CD4-positive, alpha-beta memory T cell (primary cell): ENCODE measurements around the gene UCHL5. TPM values are rescaled to one million over a fixed set of nuclear protein-coding genes. Genes with fewer than 3 reads are reported as not detected.

Experiments
- CTCF ChIA-PET: fragments of 350-600 bp; sonication (Branson Sonifier 250); formaldehyde crosslinking; loops from one replicate; lab custom pipeline; 2021; ENCODE audit warnings: inconsistent platforms; ENCODE audit not compliant: partially characterized antibody; lab: Charles Lee
- POLR2A ChIA-PET: fragments of 350-600 bp; sonication (Branson Sonifier 250); formaldehyde crosslinking; loops from one replicate; lab custom pipeline; 2021; ENCODE audit not compliant: partially characterized antibody; lab: Charles Lee
- DNase-seq, 5 donors: peaks; one replicate each; pipeline versions ENCODE4 v3.0.0 to v3.0.0-alpha.2; 2020 to 2022; ENCODE audit warnings: mixed read lengths in 1 of 5
- H3K27ac ChIP-seq: one replicate; pipeline ENCODE4 v1.7.0; 2013; ENCODE audit warnings: low read depth, low read length
- H3K27me3 ChIP-seq: 2 replicates; pipeline ENCODE4 v1.7.0; 2013; ENCODE audit warnings: mild to moderate bottlenecking, low read length, moderate library complexity; ENCODE audit not compliant: insufficient read depth
- H3K36me3 ChIP-seq: 2 replicates; pipeline ENCODE4 v1.7.0; 2013; ENCODE audit warnings: mild to moderate bottlenecking, low read length, moderate library complexity; ENCODE audit not compliant: insufficient read depth
- H3K4me1 ChIP-seq: 2 replicates; pipeline ENCODE4 v1.7.0; 2013; ENCODE audit warnings: mild to moderate bottlenecking, low read length, moderate library complexity; ENCODE audit not compliant: insufficient read depth
- H3K4me3 ChIP-seq, 2 donors: one replicate each; pipeline ENCODE4 v1.7.0; 2013; ENCODE audit warnings: low read length in 2 of 2, mild to moderate bottlenecking in 1 of 2
- H3K9me3 ChIP-seq, 2 donors: one replicate each; pipeline ENCODE4 v1.7.0; 2013; ENCODE audit warnings: low read length in 2 of 2, control low read depth in 1 of 2; ENCODE audit not compliant: control insufficient read depth in 1 of 2
- H3K27ac Mint-ChIP-seq, 7 donors: one replicate each; pipeline ENCODE4 v1.8.0; 2020 to 2021; ENCODE audit warnings: mixed read lengths in 7 of 7, mild to moderate bottlenecking in 6 of 7, inconsistent platforms in 3 of 7, moderate library complexity in 3 of 7
- H3K27me3 Mint-ChIP-seq, 2 donors: one replicate each; pipeline ENCODE4 v1.8.0; 2020 to 2021; ENCODE audit warnings: mixed read lengths in 2 of 2
- H3K36me3 Mint-ChIP-seq, 2 donors: one replicate each; pipeline ENCODE4 v1.8.0; 2020 to 2021; ENCODE audit warnings: mixed read lengths in 2 of 2, inconsistent platforms in 1 of 2, mild to moderate bottlenecking in 1 of 2
- H3K4me1 Mint-ChIP-seq, 4 donors: one replicate each; pipeline ENCODE4 v1.8.0; 2020 to 2021; ENCODE audit warnings: mixed read lengths in 4 of 4, mild to moderate bottlenecking in 1 of 4
- H3K4me3 Mint-ChIP-seq, 8 donors: one replicate each; pipeline ENCODE4 v1.8.0; 2020 to 2021; ENCODE audit warnings: mixed read lengths in 8 of 8, mild to moderate bottlenecking in 7 of 8, moderate library complexity in 6 of 8, inconsistent platforms in 3 of 8
- H3K9me3 Mint-ChIP-seq, 8 donors: one replicate each; pipeline ENCODE4 v1.8.0; 2020 to 2021; ENCODE audit warnings: mixed read lengths in 8 of 8, mild to moderate bottlenecking in 5 of 8, inconsistent platforms in 3 of 8, moderate library complexity in 1 of 8
- intact Hi-C: fragments of 100-400 bp; cut with micrococcal nuclease; formaldehyde crosslinking; loops from one replicate; pipeline ENCODE4 v1.15.1; 2023
- polyA plus RNA-seq, 2 donors: library from polyadenylated mRNA; unstranded; fragments of 300-500 nt; fragmentation: Illumina TruSeq; gene quantifications; one replicate each; pipeline ENCODE4 v1.2.3, GENCODE V29; 2021
- total RNA-seq, 2 experiments: library from RNA; stranded (reverse); gene quantifications; one replicate each; pipeline ENCODE4 v1.2.3, GENCODE V29; 2021

UCHL5 gene
- total and polyA plus RNA-seq, 4 experiments from 2014 or later: 31.2 to 72.8 (median 40.3) TPM

DNA sequence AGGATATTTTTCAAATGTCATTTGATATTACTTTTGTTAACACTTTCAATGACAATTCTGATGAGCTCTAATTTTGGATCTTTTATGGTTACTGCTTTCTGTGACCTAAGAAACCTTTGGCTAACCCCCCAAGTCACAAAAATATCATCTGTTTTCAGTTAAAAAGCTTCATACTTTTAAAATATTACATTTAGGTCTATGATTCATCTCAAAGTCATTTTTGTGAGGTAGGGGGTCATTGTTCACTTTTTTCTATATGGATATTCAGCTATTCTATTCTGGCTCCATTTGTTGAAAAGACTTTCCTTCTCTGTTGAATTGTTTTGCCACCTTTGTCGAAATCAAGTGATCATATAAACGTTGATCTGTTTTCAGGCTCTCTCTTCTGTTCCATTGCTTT, 44.8 kb downstream of the UCHL5 start:
- Histone ChIP-seq H3K9me3 (no peaks in the 10 kb centered on the region), H3K27me3 (no peaks in the 10 kb centered on the region), H3K27ac (no peak overlapping the region), H3K4me1 (no peaks in the 10 kb centered on the region), H3K36me3 (no peaks in the 10 kb centered on the region), H3K4me3 (no peak overlapping the region)
- CTCF ChIA-PET: interaction anchor here (0.9 to 9.2 kb wide), 3 partner anchors 209 to 540 kb away, joined by 3 to 219 read pairs (median 4); partner anchors contain the start of gene RGS2
- intact Hi-C loops: loop anchor here (10.0 kb wide), 1 partner anchor 410 kb away; no protein-coding TSS in a partner anchor
- Mint-ChIP-seq H3K27me3 (no peaks in the 10 kb centered on the region), H3K4me1 (no peaks in the 10 kb centered on the region), H3K9me3 (no peaks in the 10 kb centered on the region), H3K36me3 (peaks cover 4 to 5% of the 10 kb centered on the region in 2 donors), H3K4me3 (no peak overlapping the region), H3K27ac (no peak overlapping the region)
- no peak for DNase-seq
- POLR2A ChIA-PET: interaction anchor here (0.9 to 1.4 kb wide), 2 partner anchors 107 to 208 kb away, joined by 3 to 4 read pairs; partner anchors contain the start of gene CDC73

DNA sequence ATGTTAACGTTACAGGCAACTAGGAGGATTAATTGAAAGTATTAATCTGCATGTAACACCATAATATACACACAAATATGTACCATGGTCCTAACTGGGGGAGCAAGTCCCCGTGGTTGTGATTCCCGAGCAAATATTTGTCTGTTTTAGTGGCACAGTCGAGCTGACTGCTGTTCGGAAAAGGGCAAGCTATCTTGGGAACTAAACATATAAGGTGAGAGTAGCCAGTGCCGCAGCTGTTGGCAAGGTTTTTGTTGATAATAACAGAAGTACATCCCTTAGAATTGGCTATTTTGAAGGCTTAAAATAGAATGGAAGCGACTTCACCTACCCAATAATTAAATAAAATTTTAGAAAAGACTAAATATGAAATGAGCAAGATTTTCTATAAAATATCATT, 45.5 kb downstream of the UCHL5 start:
- Mint-ChIP-seq H3K27ac (no peak overlapping the region), H3K27me3 (no peaks in the 10 kb centered on the region), H3K36me3 (peaks cover 4 to 5% of the 10 kb centered on the region in 2 donors), H3K4me3 (no peak overlapping the region), H3K4me1 (no peaks in the 10 kb centered on the region), H3K9me3 (no peaks in the 10 kb centered on the region)
- no peaks in the 10 kb centered on the region for H3K9me3 ChIP-seq
- H3K4me3 ChIP-seq: no peak overlapping the region
- CTCF ChIA-PET: interaction anchor here (0.9 to 9.2 kb wide), 3 partner anchors 208 to 539 kb away, joined by 3 to 219 read pairs (median 4); partner anchors contain the start of gene RGS2
- no peaks in the 10 kb centered on the region for H3K27me3 ChIP-seq
- H3K27ac ChIP-seq: no peak overlapping the region
- H3K4me1 ChIP-seq: no peaks in the 10 kb centered on the region
- intact Hi-C loops: loop anchor here (10.0 kb wide), 1 partner anchor 409 kb away; no protein-coding TSS in a partner anchor
- H3K36me3 ChIP-seq: no peaks in the 10 kb centered on the region
- POLR2A ChIA-PET: interaction anchor here (1.4 kb wide), 1 partner anchor 207 kb away, joined by 3 read pairs; no protein-coding TSS in a partner anchor
- DNase-seq: no peak

DNA sequence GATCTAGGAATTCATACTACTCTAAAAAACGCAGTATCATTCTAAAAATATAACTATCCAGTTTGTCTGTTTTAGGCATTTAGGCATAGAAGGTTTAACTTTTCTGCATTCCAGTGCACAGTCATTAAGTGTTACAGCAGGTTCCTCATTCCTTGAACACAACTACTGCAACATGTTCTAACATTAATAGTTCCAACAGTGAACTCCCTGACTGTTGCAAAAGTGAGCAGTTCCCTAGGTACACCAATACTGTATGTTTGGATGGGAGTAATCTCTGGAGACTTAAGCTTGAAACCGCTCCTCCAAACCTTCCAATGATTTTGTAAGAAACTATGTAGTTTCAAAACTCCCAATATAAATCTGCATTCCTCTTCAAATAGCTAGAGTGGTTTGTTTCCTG, 46.2 kb downstream of the UCHL5 start:
- Histone ChIP-seq H3K4me3 (no peak overlapping the region), H3K4me1 (no peaks in the 10 kb centered on the region), H3K27me3 (no peaks in the 10 kb centered on the region), H3K9me3 (no peaks in the 10 kb centered on the region), H3K36me3 (no peaks in the 10 kb centered on the region), H3K27ac (no peak overlapping the region)
- Mint-ChIP-seq H3K4me1 (no peaks in the 10 kb centered on the region), H3K4me3 (no peak overlapping the region), H3K27ac (no peak overlapping the region), H3K9me3 (no peaks in the 10 kb centered on the region), H3K27me3 (no peaks in the 10 kb centered on the region), H3K36me3 (peaks cover 4 to 5% of the 10 kb centered on the region in 2 donors)
- intact Hi-C loops: loop anchor here (10.0 kb wide), 1 partner anchor 408 kb away; no protein-coding TSS in a partner anchor
- POLR2A ChIA-PET: interaction anchor here (1.4 kb wide), 1 partner anchor 206 kb away, joined by 3 read pairs; no protein-coding TSS in a partner anchor
- CTCF ChIA-PET: no interaction called here
- no peak for DNase-seq

DNA sequence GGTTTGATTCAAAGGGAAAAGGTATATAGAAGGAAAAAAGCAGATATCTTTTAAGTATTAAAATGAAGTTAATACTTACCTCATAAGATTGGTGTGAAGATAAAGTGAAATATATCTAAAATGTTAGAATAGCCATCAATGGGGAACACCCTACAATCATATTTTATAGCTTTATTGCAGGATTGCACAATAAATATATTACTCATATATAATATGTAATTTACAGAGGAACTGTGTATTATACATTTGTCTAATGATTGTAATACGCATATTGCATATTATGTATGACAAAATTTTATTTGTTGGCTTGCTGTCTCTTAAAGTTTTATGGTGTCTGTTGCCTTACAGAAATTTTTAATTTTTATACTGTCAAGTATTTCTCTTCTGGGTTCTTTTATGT, 47.8 kb downstream of the UCHL5 start:
- Mint-ChIP-seq H3K9me3 (peaks cover 0 to 1% (median 0%) of the 10 kb centered on the region in 8 donors), H3K4me3 (no peak overlapping the region), H3K27ac (no peak overlapping the region), H3K27me3 (no peaks in the 10 kb centered on the region), H3K36me3 (peaks cover 6 to 7% of the 10 kb centered on the region in 2 donors), H3K4me1 (no peaks in the 10 kb centered on the region)
- ChIA-PET POLR2A (no interaction called here), CTCF (interaction anchor here (0.5 kb wide), 1 partner anchor 105 kb away, joined by 3 read pairs; no protein-coding TSS in a partner anchor)
- Histone ChIP-seq H3K9me3 (no peaks in the 10 kb centered on the region), H3K4me3 (no peak overlapping the region), H3K36me3 (no peaks in the 10 kb centered on the region), H3K4me1 (no peaks in the 10 kb centered on the region), H3K27ac (no peak overlapping the region), H3K27me3 (no peaks in the 10 kb centered on the region)
- intact Hi-C loops: loop anchor here (10.0 kb wide), 1 partner anchor 407 kb away; no protein-coding TSS in a partner anchor
- DNase-seq: no peak

DNA sequence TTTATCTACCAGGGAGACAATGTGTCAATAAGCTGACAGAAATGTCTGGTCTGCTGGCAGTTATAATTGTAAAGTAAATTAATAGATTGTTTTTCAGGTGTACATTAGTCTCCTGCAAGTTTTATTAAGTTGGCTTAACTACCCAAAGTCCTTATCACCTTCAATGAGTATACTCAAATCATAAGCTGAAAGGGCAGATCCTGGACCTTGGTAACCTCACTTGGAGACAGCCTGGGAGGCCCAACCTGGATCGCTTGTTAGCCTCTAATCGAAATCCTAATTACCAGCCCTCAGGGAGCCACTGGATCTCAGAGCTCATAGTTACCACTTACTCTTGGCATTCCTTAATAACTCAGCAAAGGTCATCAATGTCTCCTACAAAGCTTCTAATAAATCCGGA, 49.7 kb downstream of the UCHL5 start:
- Mint-ChIP-seq H3K9me3 (peaks cover 0 to 10% (median 1%) of the 10 kb centered on the region in 8 donors), H3K36me3 (peaks cover 16 to 17% of the 10 kb centered on the region in 2 donors), H3K4me1 (peaks cover 0 to 9% (median 0%) of the 10 kb centered on the region in 4 donors), H3K4me3 (no peak overlapping the region), H3K27ac (peak overlapping the region in 1 of 7 donors; percentile 5), H3K27me3 (no peaks in the 10 kb centered on the region)
- DNase-seq: no peak
- intact Hi-C loops: no loop called here
- Histone ChIP-seq H3K27me3 (no peaks in the 10 kb centered on the region), H3K4me3 (no peak overlapping the region), H3K27ac (no peak overlapping the region), H3K4me1 (no peaks in the 10 kb centered on the region), H3K36me3 (no peaks in the 10 kb centered on the region), H3K9me3 (no peaks in the 10 kb centered on the region)
- POLR2A ChIA-PET: no interaction called here
- CTCF ChIA-PET: interaction anchor here (1.3 to 1.6 kb wide), 4 partner anchors 10 to 535 kb away, joined by 3 to 5 read pairs (median 4); no protein-coding TSS in a partner anchor

DNA sequence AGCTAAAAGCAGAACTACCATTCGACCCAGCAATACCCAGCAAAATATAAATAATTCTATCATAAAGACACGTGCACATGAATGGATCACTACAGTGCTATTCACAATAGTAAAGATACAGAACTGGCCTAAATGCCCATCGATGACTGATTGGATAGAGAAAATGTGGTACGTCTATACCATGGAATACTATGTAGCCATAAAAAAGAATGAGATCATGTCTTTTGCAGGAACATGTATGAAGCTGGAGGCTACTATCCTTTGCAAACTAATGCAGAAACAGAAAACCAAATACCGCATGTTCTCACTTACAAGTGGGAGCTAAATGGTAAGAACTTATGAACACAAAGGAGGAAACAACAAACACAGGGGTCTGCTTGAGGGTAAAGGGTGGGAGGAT, 53.4 kb downstream of the UCHL5 start:
- H3K36me3 ChIP-seq: no peaks in the 10 kb centered on the region
- H3K4me3 ChIP-seq: no peak overlapping the region
- no peaks in the 10 kb centered on the region for H3K27me3 ChIP-seq
- no peak for DNase-seq
- H3K4me1 ChIP-seq: no peaks in the 10 kb centered on the region
- CTCF ChIA-PET: interaction anchor here (1.4 kb wide), 1 partner anchor 24 kb away, joined by 3 read pairs; no protein-coding TSS in a partner anchor
- Mint-ChIP-seq H3K36me3 (peaks cover 29 to 46% of the 10 kb centered on the region in 2 donors), H3K27ac (no peak overlapping the region), H3K4me1 (peaks cover 0 to 10% (median 2%) of the 10 kb centered on the region in 4 donors), H3K27me3 (no peaks in the 10 kb centered on the region), H3K4me3 (no peak overlapping the region), H3K9me3 (peaks cover 0 to 10% (median 2%) of the 10 kb centered on the region in 8 donors)
- POLR2A ChIA-PET: no interaction called here
- no peaks in the 10 kb centered on the region for H3K9me3 ChIP-seq
- H3K27ac ChIP-seq: no peak overlapping the region
- intact Hi-C loops: no loop called here

DNA sequence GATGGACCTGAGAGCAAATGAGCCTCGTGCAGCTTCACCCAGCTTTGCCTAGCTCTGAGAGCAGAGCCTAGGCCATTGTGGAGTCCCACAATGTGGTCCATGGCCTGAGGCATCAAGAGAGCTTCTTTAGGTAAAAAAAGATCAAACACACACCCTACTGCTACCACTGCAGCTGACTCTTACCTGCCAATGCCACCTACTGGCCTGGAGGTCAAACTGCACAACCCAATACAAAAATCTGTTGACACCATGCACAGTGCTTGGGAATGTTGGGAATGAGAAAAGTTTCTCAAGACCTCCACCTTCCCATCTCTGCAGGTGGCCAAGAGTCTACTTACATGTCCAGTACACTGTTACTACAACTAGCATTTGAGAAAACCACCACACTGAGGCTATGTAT, 60.6 kb downstream of the UCHL5 start:
- Histone ChIP-seq H3K4me1 (no peaks in the 10 kb centered on the region), H3K27me3 (no peaks in the 10 kb centered on the region), H3K36me3 (no peaks in the 10 kb centered on the region), H3K9me3 (no peaks in the 10 kb centered on the region), H3K4me3 (no peak overlapping the region), H3K27ac (no peak overlapping the region)
- peaks cover 45 to 77% of the 10 kb centered on the region in 2 donors for H3K36me3 Mint-ChIP-seq
- peaks cover 0 to 2% (median under 1%) of the 10 kb centered on the region in 4 donors for H3K4me1 Mint-ChIP-seq
- DNase-seq: no peak
- CTCF ChIA-PET: interaction anchor here (0.7 to 2.0 kb wide), 6 partner anchors 11 to 198 kb away, joined by 3 to 5 read pairs (median 4); no protein-coding TSS in a partner anchor
- no peak overlapping the region for H3K4me3 Mint-ChIP-seq
- POLR2A ChIA-PET: no interaction called here
- H3K27me3 Mint-ChIP-seq: no peaks in the 10 kb centered on the region
- peak overlapping the region in 1 of 7 donors; percentile 37 for H3K27ac Mint-ChIP-seq
- peaks cover 0 to 15% (median 4%) of the 10 kb centered on the region in 8 donors for H3K9me3 Mint-ChIP-seq
- intact Hi-C loops: no loop called here
